HepG2 (cell line): Measurements from ENCODE around the gene COPS4. TPM values are rescaled to one million over a fixed set of nuclear protein-coding genes. Genes with fewer than 3 reads are reported as not detected.

Experiments used
- ATAC-seq: fragments of 200-7000 bp; cut with Tn5 transposase; 3 replicates; pipeline ENCODE4 v1.9.1; 2020; ENCODE audit warnings: mild to moderate bottlenecking, moderate library complexity
- BruUV-seq: library from RNA; stranded (reverse); fragments of 400-500 nt; replicated peaks from 2 replicates; lab custom pipeline; 2021; lab: Mats Ljungman, UMichigan
- CTCF ChIA-PET: fragments of 300-600 bp; formaldehyde crosslinking; extraction: SDS; loops from one replicate; lab custom pipeline; 2021; ENCODE audit warnings: low total read pairs, inconsistent platforms, low intra/inter-chr PET ratio; lab: Yijun Ruan, JAX
- POLR2A ChIA-PET: fragments of 350-600 bp; sonication (Branson Sonifier 250); formaldehyde crosslinking; loops from one replicate; lab custom pipeline; 2020; ENCODE audit warnings: antibody characterized with exemption, inconsistent platforms; lab: Yijun Ruan, JAX
- DNase-seq: peaks from one replicate; pipeline ENCODE4 v3.0.0-alpha.2; 2015; ENCODE audit warnings: low spot score
- FAIRE-seq: peaks from 3 replicates; lab custom pipeline; 2011; peaks lifted over from hg19 to GRCh38; lab: Jason Lieb, UNC
- H2AFZ ChIP-seq: one replicate; pipeline ENCODE4 v1.6.1; 2011; ENCODE audit warnings: low read length, inconsistent platforms
- H3K27ac ChIP-seq: fragments of 300-600 bp; 3 replicates; pipeline ENCODE4 v1.8.0; 2011; ENCODE audit warnings: mixed run types, mild to moderate bottlenecking, mixed read lengths, low read length, inconsistent platforms; ENCODE audit not compliant: insufficient read depth; ENCODE audit errors: extremely low read length
- H3K27me3 ChIP-seq, 2 experiments: fragments of 200-600 bp in 1 of 2; 2 replicates in 1 of 2; 3 replicates in 1 of 2; pipeline versions ENCODE4 v1.6.0 to v1.8.0; 2011; ENCODE audit warnings: low read length in 2 of 2, mild to moderate bottlenecking in 2 of 2, moderate library complexity in 2 of 2, inconsistent platforms in 1 of 2; ENCODE audit not compliant: insufficient read depth in 2 of 2, control insufficient read depth in 1 of 2
- H3K36me3 ChIP-seq, 2 experiments: fragments of 200-600 bp in 1 of 2; replicated peaks in 1 of 2; 2 replicates in 1 of 2; 3 replicates in 1 of 2; pipeline versions ENCODE4 v1.5.1 to v1.8.0; 2011; ENCODE audit warnings: low read length in 2 of 2, inconsistent platforms in 1 of 2; ENCODE audit not compliant: insufficient read depth in 2 of 2, control insufficient read depth in 1 of 2
- H3K4me1 ChIP-seq: 2 replicates; pipeline ENCODE4 v1.5.1; 2012; ENCODE audit warnings: low read length, inconsistent platforms; ENCODE audit not compliant: insufficient read depth
- H3K4me2 ChIP-seq: 2 replicates; pipeline ENCODE4 v1.6.0; 2011; ENCODE audit warnings: low read depth, low read length, inconsistent platforms
- H3K4me3 ChIP-seq, 3 experiments: fragments of 200-600 bp in 1 of 3; sonication (generic), shearing (Covaris generic) in 1 of 3; replicated peaks in 1 of 3; 2 replicates each; pipeline ENCODE4 v1.5.1; 2011 to 2016; ENCODE audit warnings: low read length in 3 of 3, inconsistent platforms in 2 of 3, low read depth in 2 of 3, mild to moderate bottlenecking in 2 of 3, control low read depth in 1 of 3, mixed read lengths in 1 of 3; ENCODE audit not compliant: insufficient read depth in 1 of 3
- H3K79me2 ChIP-seq: one replicate; pipeline ENCODE4 v1.6.1; 2011; ENCODE audit warnings: low read length, inconsistent platforms; ENCODE audit not compliant: insufficient read depth
- H3K9ac ChIP-seq: 2 replicates; pipeline ENCODE4 v1.6.0; 2011; ENCODE audit warnings: mild to moderate bottlenecking, low read depth, low read length, inconsistent platforms; ENCODE audit not compliant: insufficient read depth
- H3K9me3 ChIP-seq: 2 replicates; pipeline ENCODE4 v1.5.1; 2012; ENCODE audit warnings: mild to moderate bottlenecking, low read length
- H4K20me1 ChIP-seq: 2 replicates; pipeline ENCODE4 v1.6.0; 2011; ENCODE audit warnings: inconsistent platforms, mild to moderate bottlenecking, low read length, moderate library complexity; ENCODE audit not compliant: insufficient read depth
- EEA1 ChIP-seq: sonication (generic); formaldehyde crosslinking; IDR thresholded peaks from 2 replicates; pipeline ENCODE4 v1.5.1; 2020; ENCODE audit warnings: mild to moderate bottlenecking, missing genetic modification reagents, borderline replicate concordance
- ELF3 ChIP-seq: IDR thresholded peaks from 2 replicates; pipeline ENCODE4 v1.6.1; 2016; ENCODE audit warnings: missing genetic modification reagents, missing compliant biosample characterization
- HOXA3 ChIP-seq: sonication (generic); formaldehyde crosslinking; IDR thresholded peaks from 2 replicates; pipeline ENCODE4 v1.5.0; 2020; ENCODE audit warnings: missing genetic modification reagents
- POLR2A ChIP-seq, 2 experiments: IDR thresholded peaks; 2 replicates each; pipeline ENCODE4 v1.6.1; 2011; ENCODE audit warnings: low read depth in 2 of 2, low read length in 2 of 2, mild to moderate bottlenecking in 1 of 2, moderate library complexity in 1 of 2; ENCODE audit not compliant: insufficient read depth in 1 of 2
- SALL1 ChIP-seq: sonication (generic); formaldehyde crosslinking; IDR thresholded peaks from 2 replicates; pipeline ENCODE4 v1.8.0; 2022; ENCODE audit warnings: mild to moderate bottlenecking, missing genetic modification reagents
- SOX13 ChIP-seq, 3 experiments: fragments of 450-650 bp in 1 of 3; sonication (generic) in 1 of 3; formaldehyde crosslinking in 1 of 3; IDR thresholded peaks in 2 of 3; conservative IDR thresholded peaks in 1 of 3; 2 replicates each; pipeline versions ENCODE4 v1.5.0 to v1.6.1; 2016 to 2020; ENCODE audit warnings: antibody characterized with exemption in 1 of 3, mild to moderate bottlenecking in 1 of 3, missing compliant biosample characterization in 1 of 3, missing genetic modification reagents in 1 of 3, moderate library complexity in 1 of 3
- TEAD3 ChIP-seq: optimal IDR thresholded peaks from 2 replicates; pipeline ENCODE3; 2016; ENCODE audit warnings: borderline replicate concordance
- ZBTB20 ChIP-seq: sonication (generic); formaldehyde crosslinking; IDR thresholded peaks from 2 replicates; pipeline ENCODE4 v1.8.1; 2023; ENCODE audit warnings: missing genetic modification reagents, low read depth, mild to moderate bottlenecking, borderline replicate concordance
- ZNF501 ChIP-seq: sonication (generic); formaldehyde crosslinking; IDR thresholded peaks from 2 replicates; pipeline ENCODE4 v1.5.1; 2020; ENCODE audit warnings: mild to moderate bottlenecking, moderate library complexity, missing genetic modification reagents
- ZNF614 ChIP-seq: IDR thresholded peaks from 2 replicates; pipeline ENCODE4 v1.6.1; 2018; ENCODE audit warnings: missing biosample characterization, missing genetic modification reagents, inconsistent platforms, borderline replicate concordance
- ZNF891 ChIP-seq: sonication (generic); formaldehyde crosslinking; IDR thresholded peaks from 2 replicates; pipeline ENCODE4 v1.5.0; 2020; ENCODE audit warnings: mild to moderate bottlenecking, missing genetic modification reagents
- WGBS: methylation state at CpG from one replicate; pipeline ENCODE4 v1.1.6; 2017; ENCODE audit warnings: low lambda C conversion rate; 5-methylcytosine and 5-hydroxymethylcytosine counted together
- in situ Hi-C: cut with HindIII; loops from 2 replicates; pipeline ENCODE4 v1.10.0; 2017; ENCODE audit warnings: low pct_unique_long_range_greater_than_20kb; ENCODE audit not compliant: extremely low pct_ligation_motif_present
- intact Hi-C: fragments of 100-400 bp; cut with micrococcal nuclease; formaldehyde crosslinking; loops from one replicate; pipeline ENCODE4 v1.10.0; 2022; ENCODE audit not compliant: unreplicated experiment
- polyA plus RNA-seq, 8 experiments: library from polyadenylated mRNA; depleted of rRNA in 3 of 8; stranded (reverse) in 7 of 8; unstranded in 1 of 8; fragments of >200 nt; fragmentation: Illumina TruSeq in 4 of 8; extraction: Trizol in 4 of 8; gene quantifications; 2 replicates each; pipeline versions ENCODE4 v1.2.1 to v1.2.3, GENCODE V29; 2011 to 2016; ENCODE audit warnings: low read depth in 4 of 8, missing spikeins in 1 of 8, mixed read lengths in 1 of 8; ENCODE audit not compliant: insufficient read depth in 1 of 8
- total RNA-seq, 5 experiments: library from RNA; depleted of rRNA; stranded (reverse); fragments of >200 nt; fragmentation: Illumina TruSeq; extraction: Trizol; gene quantifications; 2 replicates each; pipeline ENCODE4 v1.2.3, GENCODE V29; 2016; ENCODE audit warnings: low read depth in 1 of 5
- TF ChIP-seq, protein P1 (sequence below): sonication (generic); formaldehyde crosslinking; IDR thresholded peaks from 2 replicates; pipeline ENCODE4 v1.8.0; 2022; ENCODE audit warnings: mild to moderate bottlenecking, missing genetic modification reagents; ENCODE audit not compliant: insufficient replicate concordance
- TF ChIP-seq, protein P2 (sequence below): sonication (generic); formaldehyde crosslinking; IDR thresholded peaks from 2 replicates; pipeline ENCODE4 v1.4.0; 2020; ENCODE audit warnings: missing genetic modification reagents

The COPS4 gene
- total and polyA plus RNA-seq, 2 of the 13 experiments (the other 11 are each of a cell fraction or from before 2014, with no cell fraction given) = 28.8 to 52.5 TPM

- Histone ChIP-seq H3K9me3 (no peaks in the 10 kb centered on the region), H4K20me1 (peaks cover 3% of the 10 kb centered on the region; the same call in 1 of the 2 replicates), H3K4me1 (peaks cover 44% of the 10 kb centered on the region), H3K27ac (peak overlapping the region; percentile 78), H3K36me3 (peaks cover 0 to 6% of the 10 kb centered on the region in 2 experiments; a peak in 1 of 5 replicates), H3K4me2 (peak overlapping the region; percentile 78), H2AFZ (no peak overlapping the region), H3K4me3 (peak overlapping the region; percentile 62 to 83 (median 72); a peak in 5 of 6 replicates), H3K79me2 (peaks cover 50% of the 10 kb centered on the region), H3K9ac (peak overlapping the region; percentile 77; the same call in 1 of the 2 replicates), H3K27me3 (no peaks in the 10 kb centered on the region)
- ATAC-seq = peak; percentile 22; the same call in 1 of the 3 replicates
- intact Hi-C loops (no loop called here), in situ Hi-C loops (no loop called here)
- 41% methylated on average over 2 of the region's 2 CpGs for WGBS
- TF ChIP-seq ELF3 (CRISPR knock-in tag) (0 out of 2 replicates have a peak, but pooled peaks have one; percentile 11), EEA1 (CRISPR knock-in tag) (no peak)
- POLR2A ChIA-PET = interaction anchor here (1.0 to 1.2 kb wide), 2 partner anchors 28 to 78 kb away, joined by 3 to 4 read pairs; no protein-coding TSS in a partner anchor
- no peak for FAIRE-seq
- CTCF ChIA-PET = no interaction called here
- no TSS peak for BruUV-seq
- peak; percentile 12 for DNase-seq
These were observed 77.2 kb downstream of the COPS4 start for GRCh38 chr4:83112231-83112630.

GRCh38 chr4:83112678-83113428 is 77.9 kb downstream of the COPS4 start:
- no TSS peak for BruUV-seq
- in situ Hi-C loops = no loop called here
- H3K4me3 ChIP-seq = peak overlapping the region; percentile 62 to 83 (median 72)
- ChIA-PET CTCF (no interaction called here), POLR2A (interaction anchor here (0.7 to 1.2 kb wide), 3 partner anchors 27 to 172 kb away, joined by 3 to 4 read pairs (median 3); partner anchors contain the start of gene COQ2)
- peaks cover 50% of the 10 kb centered on the region for H3K79me2 ChIP-seq
- peaks cover 0 to 6% of the 10 kb centered on the region in 2 experiments; a peak in 1 of 5 replicates for H3K36me3 ChIP-seq
- H3K4me2 ChIP-seq = peak overlapping the region; percentile 78
- FAIRE-seq = peak; percentile 53
- peak overlapping the region; percentile 77 for H3K9ac ChIP-seq
- peak; percentile 58 for DNase-seq
- no peak overlapping the region for H2AFZ ChIP-seq
- H4K20me1 ChIP-seq = peaks cover 3% of the 10 kb centered on the region; the same call in 1 of the 2 replicates
- H3K9me3 ChIP-seq = no peaks in the 10 kb centered on the region
- intact Hi-C loops = loop anchor here (1.0 kb wide), 1 partner anchor 171 kb away; the partner anchor contains the start of gene COQ2
- no peaks in the 10 kb centered on the region for H3K27me3 ChIP-seq
- peak overlapping the region; percentile 78 for H3K27ac ChIP-seq
- peak; percentile 84 for ATAC-seq
- peaks cover 45% of the 10 kb centered on the region for H3K4me1 ChIP-seq
- 19% methylated on average over 11 of the region's 16 CpGs for WGBS
- TF ChIP-seq, protein P1, sequence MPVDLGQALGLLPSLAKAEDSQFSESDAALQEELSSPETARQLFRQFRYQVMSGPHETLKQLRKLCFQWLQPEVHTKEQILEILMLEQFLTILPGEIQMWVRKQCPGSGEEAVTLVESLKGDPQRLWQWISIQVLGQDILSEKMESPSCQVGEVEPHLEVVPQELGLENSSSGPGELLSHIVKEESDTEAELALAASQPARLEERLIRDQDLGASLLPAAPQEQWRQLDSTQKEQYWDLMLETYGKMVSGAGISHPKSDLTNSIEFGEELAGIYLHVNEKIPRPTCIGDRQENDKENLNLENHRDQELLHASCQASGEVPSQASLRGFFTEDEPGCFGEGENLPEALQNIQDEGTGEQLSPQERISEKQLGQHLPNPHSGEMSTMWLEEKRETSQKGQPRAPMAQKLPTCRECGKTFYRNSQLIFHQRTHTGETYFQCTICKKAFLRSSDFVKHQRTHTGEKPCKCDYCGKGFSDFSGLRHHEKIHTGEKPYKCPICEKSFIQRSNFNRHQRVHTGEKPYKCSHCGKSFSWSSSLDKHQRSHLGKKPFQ (CRISPR knock-in tag) = peak; percentile 39
- TF ChIP-seq SALL1 (CRISPR knock-in tag) (peak; percentile 50), SOX13 (IDR thresholded peaks at IDR 0.05) (no peak), SOX13 (CRISPR knock-in tag; conservative IDR thresholded peaks at IDR 0.05 in 1 of 2, IDR thresholded peaks at IDR 0.05 in 1 of 2) (0 out of 4 replicates have a peak, but pooled peaks of 1 of the 2 experiments have one; percentile 16), ZNF891 (CRISPR knock-in tag) (0 out of 2 replicates have a peak, but pooled peaks have one; percentile 41), TEAD3 (CRISPR knock-in tag) (peak; percentile 16), POLR2A (IDR thresholded peaks at IDR 0.05; ENCODE audit: insufficient read depth in 1 of 2, low read depth in 2 of 2, low read length in 2 of 2) (peak; percentile 42 to 44; a peak in 1 of 4 replicates), ZNF614 (CRISPR knock-in tag) (peak; percentile 71; the same call in 1 of the 2 replicates), HOXA3 (peak; percentile 12; the same call in 1 of the 2 replicates), ZBTB20 (CRISPR knock-in tag) (peak; percentile 53; the same call in 1 of the 2 replicates), ZNF501 (CRISPR knock-in tag) (peak; percentile 64)
- TF ChIP-seq, protein P2, sequence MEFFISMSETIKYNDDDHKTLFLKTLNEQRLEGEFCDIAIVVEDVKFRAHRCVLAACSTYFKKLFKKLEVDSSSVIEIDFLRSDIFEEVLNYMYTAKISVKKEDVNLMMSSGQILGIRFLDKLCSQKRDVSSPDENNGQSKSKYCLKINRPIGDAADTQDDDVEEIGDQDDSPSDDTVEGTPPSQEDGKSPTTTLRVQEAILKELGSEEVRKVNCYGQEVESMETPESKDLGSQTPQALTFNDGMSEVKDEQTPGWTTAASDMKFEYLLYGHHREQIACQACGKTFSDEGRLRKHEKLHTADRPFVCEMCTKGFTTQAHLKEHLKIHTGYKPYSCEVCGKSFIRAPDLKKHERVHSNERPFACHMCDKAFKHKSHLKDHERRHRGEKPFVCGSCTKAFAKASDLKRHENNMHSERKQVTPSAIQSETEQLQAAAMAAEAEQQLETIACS (CRISPR knock-in tag) = no peak
